Neural cell (in vitro differentiated cells): ENCODE measurements around the gene GGT5.
"Not testable (repeated sequence)": the region's sequence is repeated elsewhere in the genome, so short reads cannot be mapped to it uniquely, and the experiment has no call there.

Experiments
- EP300 ChIP-seq: fragments of 450-650 bp; conservative IDR thresholded peaks from 2 replicates; pipeline ENCODE4 v1.6.1; 2014; ENCODE audit warnings: antibody characterized with exemption, mild to moderate bottlenecking, moderate library complexity; ENCODE audit not compliant: poor library complexity, severe bottlenecking
- EZH2 ChIP-seq: fragments of 200-600, 300-800 bp; shearing (Covaris generic), sonication (generic); IDR thresholded peaks from 2 replicates; pipeline ENCODE4 v1.6.1; 2014; ENCODE audit warnings: antibody characterized with exemption, low read length, borderline replicate concordance, mild to moderate bottlenecking; ENCODE audit not compliant: insufficient read depth, poor library complexity, severe bottlenecking
- POLR2AphosphoS5 ChIP-seq: IDR thresholded peaks from 2 replicates; pipeline ENCODE4 v1.6.1; 2012
- RAD21 ChIP-seq: fragments of 450-650 bp; conservative IDR thresholded peaks from 2 replicates; pipeline ENCODE4 v1.6.1; 2014; ENCODE audit warnings: antibody characterized with exemption, mild to moderate bottlenecking, moderate library complexity
- SMC3 ChIP-seq: fragments of 450-650 bp; conservative IDR thresholded peaks from 2 replicates; pipeline ENCODE4 v1.6.1; 2014; ENCODE audit warnings: antibody characterized with exemption, mild to moderate bottlenecking, moderate library complexity; ENCODE audit not compliant: poor library complexity
- TAF1 ChIP-seq: IDR thresholded peaks from 2 replicates; pipeline ENCODE4 v1.6.1; 2012; ENCODE audit warnings: low read depth
- TF ChIP-seq, protein P1 (sequence below): fragments of 450-650 bp; IDR thresholded peaks from 2 replicates; pipeline ENCODE4 v1.5.1; 2014; ENCODE audit warnings: antibody characterized with exemption, mild to moderate bottlenecking, moderate library complexity; ENCODE audit not compliant: poor library complexity, severe bottlenecking
- TF ChIP-seq, protein P2 (sequence below): IDR thresholded peaks from 2 replicates; pipeline ENCODE4 v1.6.1; 2012; ENCODE audit warnings: borderline replicate concordance

DNA sequence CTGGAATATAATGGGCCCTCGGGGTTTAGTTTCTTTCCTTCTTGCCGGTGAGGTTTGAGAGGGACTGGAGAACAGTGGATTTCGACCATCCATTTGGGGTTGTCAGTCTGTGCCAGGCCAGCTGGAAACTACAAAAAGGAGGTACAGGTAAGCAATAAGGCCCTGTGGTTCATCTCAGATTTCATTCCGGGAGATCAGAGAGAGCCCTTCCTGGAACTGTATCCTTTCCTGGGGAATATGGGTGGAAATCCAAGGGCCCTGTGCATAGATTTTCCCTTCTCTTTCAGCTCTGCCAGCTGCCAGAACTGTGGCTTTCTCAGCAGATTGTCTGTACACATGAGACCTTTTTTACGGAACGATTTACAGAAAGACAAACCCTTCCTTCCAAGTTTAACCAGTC, 42.9 kb upstream of the GGT5 start:
- TF ChIP-seq, protein P1, sequence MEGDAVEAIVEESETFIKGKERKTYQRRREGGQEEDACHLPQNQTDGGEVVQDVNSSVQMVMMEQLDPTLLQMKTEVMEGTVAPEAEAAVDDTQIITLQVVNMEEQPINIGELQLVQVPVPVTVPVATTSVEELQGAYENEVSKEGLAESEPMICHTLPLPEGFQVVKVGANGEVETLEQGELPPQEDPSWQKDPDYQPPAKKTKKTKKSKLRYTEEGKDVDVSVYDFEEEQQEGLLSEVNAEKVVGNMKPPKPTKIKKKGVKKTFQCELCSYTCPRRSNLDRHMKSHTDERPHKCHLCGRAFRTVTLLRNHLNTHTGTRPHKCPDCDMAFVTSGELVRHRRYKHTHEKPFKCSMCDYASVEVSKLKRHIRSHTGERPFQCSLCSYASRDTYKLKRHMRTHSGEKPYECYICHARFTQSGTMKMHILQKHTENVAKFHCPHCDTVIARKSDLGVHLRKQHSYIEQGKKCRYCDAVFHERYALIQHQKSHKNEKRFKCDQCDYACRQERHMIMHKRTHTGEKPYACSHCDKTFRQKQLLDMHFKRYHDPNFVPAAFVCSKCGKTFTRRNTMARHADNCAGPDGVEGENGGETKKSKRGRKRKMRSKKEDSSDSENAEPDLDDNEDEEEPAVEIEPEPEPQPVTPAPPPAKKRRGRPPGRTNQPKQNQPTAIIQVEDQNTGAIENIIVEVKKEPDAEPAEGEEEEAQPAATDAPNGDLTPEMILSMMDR, result not testable (repeated sequence)
- not testable (repeated sequence) for TF ChIP-seq EZH2, POLR2AphosphoS5, SMC3, EP300, TAF1, RAD21
- TF ChIP-seq, protein P2, sequence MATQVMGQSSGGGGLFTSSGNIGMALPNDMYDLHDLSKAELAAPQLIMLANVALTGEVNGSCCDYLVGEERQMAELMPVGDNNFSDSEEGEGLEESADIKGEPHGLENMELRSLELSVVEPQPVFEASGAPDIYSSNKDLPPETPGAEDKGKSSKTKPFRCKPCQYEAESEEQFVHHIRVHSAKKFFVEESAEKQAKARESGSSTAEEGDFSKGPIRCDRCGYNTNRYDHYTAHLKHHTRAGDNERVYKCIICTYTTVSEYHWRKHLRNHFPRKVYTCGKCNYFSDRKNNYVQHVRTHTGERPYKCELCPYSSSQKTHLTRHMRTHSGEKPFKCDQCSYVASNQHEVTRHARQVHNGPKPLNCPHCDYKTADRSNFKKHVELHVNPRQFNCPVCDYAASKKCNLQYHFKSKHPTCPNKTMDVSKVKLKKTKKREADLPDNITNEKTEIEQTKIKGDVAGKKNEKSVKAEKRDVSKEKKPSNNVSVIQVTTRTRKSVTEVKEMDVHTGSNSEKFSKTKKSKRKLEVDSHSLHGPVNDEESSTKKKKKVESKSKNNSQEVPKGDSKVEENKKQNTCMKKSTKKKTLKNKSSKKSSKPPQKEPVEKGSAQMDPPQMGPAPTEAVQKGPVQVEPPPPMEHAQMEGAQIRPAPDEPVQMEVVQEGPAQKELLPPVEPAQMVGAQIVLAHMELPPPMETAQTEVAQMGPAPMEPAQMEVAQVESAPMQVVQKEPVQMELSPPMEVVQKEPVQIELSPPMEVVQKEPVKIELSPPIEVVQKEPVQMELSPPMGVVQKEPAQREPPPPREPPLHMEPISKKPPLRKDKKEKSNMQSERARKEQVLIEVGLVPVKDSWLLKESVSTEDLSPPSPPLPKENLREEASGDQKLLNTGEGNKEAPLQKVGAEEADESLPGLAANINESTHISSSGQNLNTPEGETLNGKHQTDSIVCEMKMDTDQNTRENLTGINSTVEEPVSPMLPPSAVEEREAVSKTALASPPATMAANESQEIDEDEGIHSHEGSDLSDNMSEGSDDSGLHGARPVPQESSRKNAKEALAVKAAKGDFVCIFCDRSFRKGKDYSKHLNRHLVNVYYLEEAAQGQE, result not testable (repeated sequence)
